Stimulated activated CD4-positive, alpha-beta T cell treated with anti-CD3 and anti-CD28 coated beads, Interleukin-12 subunit alpha, Interleukin-12 subunit beta, amount 100 ng/mL, for 4 hours (primary cell): ENCODE measurements around the gene TMEM185B.
"Not testable (repeated sequence)": the region's sequence is repeated elsewhere in the genome, so short reads cannot be mapped to it uniquely, and the experiment has no call there.

Experiments
- DNase-seq: peaks from one replicate; pipeline ENCODE4 v3.0.0-alpha.2; 2020

The TMEM185B gene

GRCh38 chr2:120223034-120223912, at the start of gene TMEM185B:
Gene TMEM185B (minus strand): TSS chr2:120223400. CDS start chr2:120222976, 424 bp downstream.
- peak; percentile 91 for DNase-seq

- no peak for DNase-seq
These were observed 48.6 kb upstream of the TMEM185B start for GRCh38 chr2:120271711-120272379.

- DNase-seq = no peak
These were observed 46.6 kb upstream of the TMEM185B start for GRCh38 chr2:120269816-120270215.

GRCh38 chr2:120269076-120269744, 46.0 kb upstream of the TMEM185B start:
- DNase-seq = no peak

- DNase-seq = no peak
These were observed 44.1 kb upstream of the TMEM185B start for GRCh38 chr2:120267348-120267747.

- no peak for DNase-seq
These were observed 41.8 kb upstream of the TMEM185B start for GRCh38 chr2:120265006-120265405.

- no peak for DNase-seq
These were observed 39.7 kb upstream of the TMEM185B start for GRCh38 chr2:120262761-120263428.

GRCh38 chr2:120262150-120262549, 39.0 kb upstream of the TMEM185B start:
- no peak for DNase-seq

- DNase-seq = peak; percentile 15
These were observed 38.3 kb upstream of the TMEM185B start for GRCh38 chr2:120261387-120262006.

- no peak for DNase-seq
These were observed 37.5 kb upstream of the TMEM185B start for GRCh38 chr2:120260736-120261135.

GRCh38 chr2:120259939-120260338, 36.7 kb upstream of the TMEM185B start:
- DNase-seq = not testable (repeated sequence)

GRCh38 chr2:120258196-120258595, 35.0 kb upstream of the TMEM185B start:
- DNase-seq = no peak

- no peak for DNase-seq
These were observed 34.3 kb upstream of the TMEM185B start for GRCh38 chr2:120257522-120257921.

GRCh38 chr2:120256651-120257000, 33.4 kb upstream of the TMEM185B start:
- no peak for DNase-seq

GRCh38 chr2:120255986-120256650, 32.9 kb upstream of the TMEM185B start:
- DNase-seq = no peak

- DNase-seq = no peak
These were observed 31.9 kb upstream of the TMEM185B start for GRCh38 chr2:120255071-120255470.

- no peak for DNase-seq
These were observed 31.0 kb upstream of the TMEM185B start for GRCh38 chr2:120254178-120254577.

- DNase-seq = peak; percentile 21
These were observed 30.1 kb upstream of the TMEM185B start for GRCh38 chr2:120253021-120253882.

GRCh38 chr2:120252225-120253020, 29.2 kb upstream of the TMEM185B start, which contains the start of gene RALB:
Gene RALB (plus strand): TSS chr2:120252852. CDS start chr2:120278665, 25,813 bp downstream.
- DNase-seq = peak; percentile 98

GRCh38 chr2:120251880-120252224, 28.7 kb upstream of the TMEM185B start:
- no peak for DNase-seq
